Measurements from ENCODE around the gene REN.

Gene REN

GRCh38 chr1:204155881-204156280, 10.3 kb downstream of the REN start:
- TF ChIP-seq CTCF (conservative IDR thresholded peaks at IDR 0.05; ENCODE audit: low read depth, low read length), result no peak
- H3K4me3 ChIP-seq (ENCODE audit: low read length), result no peak overlapping the region
- DNase-seq (ENCODE audit: low read depth), result no peak

- DNase-seq (ENCODE audit: low read depth), result no peak
These were observed 11.4 kb downstream of the REN start for GRCh38 chr1:204154568-204155255.

GRCh38 chr1:204153667-204154066, 12.5 kb downstream of the REN start:
- no peak for DNase-seq (ENCODE audit: low read depth)
- TF ChIP-seq CTCF (conservative IDR thresholded peaks at IDR 0.05; ENCODE audit: low read depth, low read length), result no peak
- H3K4me3 ChIP-seq (ENCODE audit: low read length), result no peak overlapping the region

More at GRCh38 chr1:204154568-204155255, 11.4 kb downstream of the REN start:
- no peak overlapping the region for H3K4me3 ChIP-seq (ENCODE audit: low read length)
- TF ChIP-seq CTCF (conservative IDR thresholded peaks at IDR 0.05; ENCODE audit: low read depth, low read length), result no peak

GRCh38 chr1:204152310-204153044, 13.7 kb downstream of the REN start:
- DNase-seq (ENCODE audit: low read depth), result no peak
- no peak for TF ChIP-seq CTCF (conservative IDR thresholded peaks at IDR 0.05; ENCODE audit: low read depth, low read length)
- H3K4me3 ChIP-seq (ENCODE audit: low read length), result peak overlapping the region; percentile 53

GRCh38 chr1:204151552-204152309, 14.4 kb downstream of the REN start, which contains the start of gene ETNK2:
Gene ETNK2, minus strand, starts transcription at chr1:204152044. Its CDS starts 192 bp downstream, at chr1:204151852.
- no peak for DNase-seq (ENCODE audit: low read depth)
- H3K4me3 ChIP-seq (ENCODE audit: low read length), result peak within 1 kb of the TSS; percentile 56
- no peak for TF ChIP-seq CTCF (conservative IDR thresholded peaks at IDR 0.05; ENCODE audit: low read depth, low read length)

- DNase-seq (ENCODE audit: low read depth), result no peak
- H3K4me3 ChIP-seq (ENCODE audit: low read length), result peak overlapping the region; percentile 56
- no peak for TF ChIP-seq CTCF (conservative IDR thresholded peaks at IDR 0.05; ENCODE audit: low read depth, low read length)
These were observed 15.2 kb downstream of the REN start for GRCh38 chr1:204150702-204151551.

Measured in retinal pigment epithelial cell (primary cell).